ENCODE results near the gene SUMO2.

GRCh38 chr17:75188614-75189013 is 5.9 kb upstream of the SUMO2 start:
- TF ChIP-seq, protein P1, sequence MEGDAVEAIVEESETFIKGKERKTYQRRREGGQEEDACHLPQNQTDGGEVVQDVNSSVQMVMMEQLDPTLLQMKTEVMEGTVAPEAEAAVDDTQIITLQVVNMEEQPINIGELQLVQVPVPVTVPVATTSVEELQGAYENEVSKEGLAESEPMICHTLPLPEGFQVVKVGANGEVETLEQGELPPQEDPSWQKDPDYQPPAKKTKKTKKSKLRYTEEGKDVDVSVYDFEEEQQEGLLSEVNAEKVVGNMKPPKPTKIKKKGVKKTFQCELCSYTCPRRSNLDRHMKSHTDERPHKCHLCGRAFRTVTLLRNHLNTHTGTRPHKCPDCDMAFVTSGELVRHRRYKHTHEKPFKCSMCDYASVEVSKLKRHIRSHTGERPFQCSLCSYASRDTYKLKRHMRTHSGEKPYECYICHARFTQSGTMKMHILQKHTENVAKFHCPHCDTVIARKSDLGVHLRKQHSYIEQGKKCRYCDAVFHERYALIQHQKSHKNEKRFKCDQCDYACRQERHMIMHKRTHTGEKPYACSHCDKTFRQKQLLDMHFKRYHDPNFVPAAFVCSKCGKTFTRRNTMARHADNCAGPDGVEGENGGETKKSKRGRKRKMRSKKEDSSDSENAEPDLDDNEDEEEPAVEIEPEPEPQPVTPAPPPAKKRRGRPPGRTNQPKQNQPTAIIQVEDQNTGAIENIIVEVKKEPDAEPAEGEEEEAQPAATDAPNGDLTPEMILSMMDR (IDR thresholded peaks at IDR 0.05): no peak
- TF ChIP-seq SP1 (CRISPR knock-in tag; conservative IDR thresholded peaks at IDR 0.05): no peak
- TF ChIP-seq, protein P2, sequence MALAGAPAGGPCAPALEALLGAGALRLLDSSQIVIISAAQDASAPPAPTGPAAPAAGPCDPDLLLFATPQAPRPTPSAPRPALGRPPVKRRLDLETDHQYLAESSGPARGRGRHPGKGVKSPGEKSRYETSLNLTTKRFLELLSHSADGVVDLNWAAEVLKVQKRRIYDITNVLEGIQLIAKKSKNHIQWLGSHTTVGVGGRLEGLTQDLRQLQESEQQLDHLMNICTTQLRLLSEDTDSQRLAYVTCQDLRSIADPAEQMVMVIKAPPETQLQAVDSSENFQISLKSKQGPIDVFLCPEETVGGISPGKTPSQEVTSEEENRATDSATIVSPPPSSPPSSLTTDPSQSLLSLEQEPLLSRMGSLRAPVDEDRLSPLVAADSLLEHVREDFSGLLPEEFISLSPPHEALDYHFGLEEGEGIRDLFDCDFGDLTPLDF (CRISPR knock-in tag; IDR thresholded peaks at IDR 0.05): no peak
- no peak for TF ChIP-seq E2F5 (CRISPR knock-in tag; IDR thresholded peaks at IDR 0.05)
- TF ChIP-seq CREB1 (CRISPR knock-in tag; IDR thresholded peaks at IDR 0.05): no peak
- no peak for TF ChIP-seq KAT7 (CRISPR knock-in tag; IDR thresholded peaks at IDR 0.05; ENCODE audit: borderline replicate concordance)
